Endothelial cell (in vitro differentiated cells): ENCODE data around the gene FOXN1. TPM values are rescaled to one million over a fixed set of nuclear protein-coding genes. Genes with fewer than 3 reads are reported as not detected.
"Not testable (repeated sequence)": the region's sequence is repeated elsewhere in the genome, so short reads cannot be mapped to it uniquely, and the experiment has no call there.

Experiments used
- DNase-seq: peaks from one replicate; pipeline ENCODE4 v3.0.0; 2021; ENCODE audit warnings: low spot score
- H3K27ac Mint-ChIP-seq: one replicate; pipeline ENCODE4 v1.8.0; 2021; ENCODE audit warnings: mixed read lengths, inconsistent platforms; ENCODE audit not compliant: unreplicated experiment
- H3K27me3 Mint-ChIP-seq: one replicate; pipeline ENCODE4 v1.8.0; 2021; ENCODE audit warnings: mild to moderate bottlenecking, moderate library complexity, mixed read lengths, inconsistent platforms; ENCODE audit not compliant: unreplicated experiment
- H3K36me3 Mint-ChIP-seq: one replicate; pipeline ENCODE4 v1.8.0; 2021; ENCODE audit warnings: mild to moderate bottlenecking, low read depth, mixed read lengths, inconsistent platforms; ENCODE audit not compliant: unreplicated experiment
- H3K4me1 Mint-ChIP-seq: one replicate; pipeline ENCODE4 v1.8.0; 2021; ENCODE audit warnings: mild to moderate bottlenecking, mixed read lengths, inconsistent platforms; ENCODE audit not compliant: unreplicated experiment
- H3K4me3 Mint-ChIP-seq: one replicate; pipeline ENCODE4 v1.8.0; 2021; ENCODE audit warnings: mild to moderate bottlenecking, mixed read lengths, inconsistent platforms; ENCODE audit not compliant: unreplicated experiment
- H3K9me3 Mint-ChIP-seq: one replicate; pipeline ENCODE4 v1.8.0; 2021; ENCODE audit warnings: mixed read lengths, inconsistent platforms; ENCODE audit not compliant: unreplicated experiment
- total RNA-seq: library from RNA; stranded (reverse); fragmentation: NEBNext Ultra II Directional; extraction: Animal tissue kit (Norgen Biotek cat#: 25700); gene quantifications from one replicate; pipeline ENCODE4 v1.2.1, GENCODE V29; 2021; ENCODE audit not compliant: unreplicated experiment
- TF ChIP-seq, protein P1 (sequence below): fragments of 200-600 bp; sonication (generic); IDR thresholded peaks from one replicate; pipeline ENCODE4 v1.5.0; 2021; ENCODE audit warnings: antibody characterized with exemption; ENCODE audit not compliant: unreplicated experiment

The FOXN1 gene
- total RNA-seq, 1 donor from 2014 or later: not detected

GRCh38 chr17:28519236-28519635 lies 13.1 kb downstream of the FOXN1 start:
- Mint-ChIP-seq H3K36me3 (no peaks in the 10 kb centered on the region), H3K4me1 (peaks cover 7% of the 10 kb centered on the region), H3K27ac (no peak overlapping the region), H3K9me3 (no peaks in the 10 kb centered on the region), H3K27me3 (peaks cover 10% of the 10 kb centered on the region), H3K4me3 (no peak overlapping the region)
- no peak for DNase-seq
- TF ChIP-seq, protein P1, sequence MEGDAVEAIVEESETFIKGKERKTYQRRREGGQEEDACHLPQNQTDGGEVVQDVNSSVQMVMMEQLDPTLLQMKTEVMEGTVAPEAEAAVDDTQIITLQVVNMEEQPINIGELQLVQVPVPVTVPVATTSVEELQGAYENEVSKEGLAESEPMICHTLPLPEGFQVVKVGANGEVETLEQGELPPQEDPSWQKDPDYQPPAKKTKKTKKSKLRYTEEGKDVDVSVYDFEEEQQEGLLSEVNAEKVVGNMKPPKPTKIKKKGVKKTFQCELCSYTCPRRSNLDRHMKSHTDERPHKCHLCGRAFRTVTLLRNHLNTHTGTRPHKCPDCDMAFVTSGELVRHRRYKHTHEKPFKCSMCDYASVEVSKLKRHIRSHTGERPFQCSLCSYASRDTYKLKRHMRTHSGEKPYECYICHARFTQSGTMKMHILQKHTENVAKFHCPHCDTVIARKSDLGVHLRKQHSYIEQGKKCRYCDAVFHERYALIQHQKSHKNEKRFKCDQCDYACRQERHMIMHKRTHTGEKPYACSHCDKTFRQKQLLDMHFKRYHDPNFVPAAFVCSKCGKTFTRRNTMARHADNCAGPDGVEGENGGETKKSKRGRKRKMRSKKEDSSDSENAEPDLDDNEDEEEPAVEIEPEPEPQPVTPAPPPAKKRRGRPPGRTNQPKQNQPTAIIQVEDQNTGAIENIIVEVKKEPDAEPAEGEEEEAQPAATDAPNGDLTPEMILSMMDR: no peak

- Mint-ChIP-seq H3K4me1 (peaks cover 7% of the 10 kb centered on the region), H3K4me3 (no peak overlapping the region), H3K36me3 (no peaks in the 10 kb centered on the region), H3K27ac (no peak overlapping the region), H3K9me3 (no peaks in the 10 kb centered on the region), H3K27me3 (peaks cover 10% of the 10 kb centered on the region)
- TF ChIP-seq, protein P1: no peak
- DNase-seq: no peak
These were observed 14.5 kb downstream of the FOXN1 start for GRCh38 chr17:28520687-28521086.

GRCh38 chr17:28521311-28522085 lies 15.3 kb downstream of the FOXN1 start:
- peaks cover 6% of the 10 kb centered on the region for H3K27me3 Mint-ChIP-seq
- no peak overlapping the region for H3K4me3 Mint-ChIP-seq
- H3K9me3 Mint-ChIP-seq: no peaks in the 10 kb centered on the region
- TF ChIP-seq, protein P1: no peak
- H3K27ac Mint-ChIP-seq: no peak overlapping the region
- H3K36me3 Mint-ChIP-seq: no peaks in the 10 kb centered on the region
- DNase-seq: no peak
- peaks cover 7% of the 10 kb centered on the region for H3K4me1 Mint-ChIP-seq

GRCh38 chr17:28522281-28522680 lies 16.1 kb downstream of the FOXN1 start:
- peak overlapping the region; percentile 48 for H3K27ac Mint-ChIP-seq
- H3K36me3 Mint-ChIP-seq, H3K27me3 Mint-ChIP-seq, DNase-seq, H3K9me3 Mint-ChIP-seq, H3K4me1 Mint-ChIP-seq, H3K4me3 Mint-ChIP-seq: not testable (repeated sequence)

DNA sequence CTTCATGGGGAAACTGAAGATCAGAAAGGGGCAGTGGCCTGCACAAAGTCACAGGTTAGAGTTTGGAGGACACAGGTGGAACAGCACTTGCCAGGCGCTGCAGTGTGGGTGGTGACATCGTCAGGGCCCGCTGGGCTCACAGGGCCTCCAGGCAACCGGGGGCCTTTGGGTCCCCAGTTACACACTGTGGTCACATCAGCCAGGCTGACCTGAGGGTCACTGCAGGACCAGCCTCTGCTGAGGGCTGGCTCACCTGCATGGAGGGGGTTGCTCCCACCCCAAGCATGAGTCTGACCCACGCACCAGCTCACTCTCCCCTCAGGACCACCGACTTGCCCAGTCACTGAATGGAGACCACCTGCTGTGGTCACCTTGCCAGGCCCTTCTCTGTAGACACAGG lies 17.0 kb downstream of the FOXN1 start:
- peaks cover 6% of the 10 kb centered on the region for H3K27me3 Mint-ChIP-seq
- H3K27ac Mint-ChIP-seq: no peak overlapping the region
- no peaks in the 10 kb centered on the region for H3K36me3 Mint-ChIP-seq
- H3K4me1 Mint-ChIP-seq: peaks cover 7% of the 10 kb centered on the region
- no peaks in the 10 kb centered on the region for H3K9me3 Mint-ChIP-seq
- no peak for DNase-seq
- no peak overlapping the region for H3K4me3 Mint-ChIP-seq
- TF ChIP-seq, protein P1: no peak
